Mononuclear cell (primary cell): ENCODE results near the gene STXBP5. TPM values are rescaled to one million over a fixed set of nuclear protein-coding genes. Genes with fewer than 3 reads are reported as not detected.

ENCODE experiments used
- H3K27me3 ChIP-seq: 2 replicates; pipeline ENCODE4 v1.6.0; 2011; ENCODE audit warnings: low read length, control low read depth; ENCODE audit not compliant: insufficient read depth
- H3K4me1 ChIP-seq: 2 replicates; pipeline ENCODE4 v1.5.1; 2011; ENCODE audit warnings: mild to moderate bottlenecking, low read length, control low read depth; ENCODE audit not compliant: insufficient read depth
- H3K4me3 ChIP-seq: 2 replicates; pipeline ENCODE4 v1.5.1; 2011; ENCODE audit warnings: mild to moderate bottlenecking, low read length, moderate library complexity
- H3K9me3 ChIP-seq: 2 replicates; pipeline ENCODE4 v1.5.1; 2011; ENCODE audit warnings: low read depth, mild to moderate bottlenecking, control low read depth, low read length
- total RNA-seq: library from RNA; depleted of rRNA; stranded (reverse); fragments of >200 nt; gene quantifications from one replicate; pipeline ENCODE4 v1.2.3, GENCODE V29; 2012

Gene STXBP5
- total RNA-seq, result 29.3 TPM

GRCh38 chr6:147204060-147204785 lies at the start of gene STXBP5:
Gene STXBP5, plus strand, starts transcription at chr6:147204417. Its CDS starts 116 bp downstream, at chr6:147204533.
- H3K4me3 ChIP-seq, result peak within 1 kb of the TSS; percentile 52

GRCh38 chr6:147154454-147154853 lies 49.8 kb upstream of the STXBP5 start:
- Histone ChIP-seq H3K4me3 (no peak overlapping the region), H3K27me3 (no peaks in the 10 kb centered on the region), H3K4me1 (peaks cover 4% of the 10 kb centered on the region), H3K9me3 (no peaks in the 10 kb centered on the region)

More at GRCh38 chr6:147204060-147204785, at the start of gene STXBP5:
- H3K27me3 ChIP-seq, result no peaks in the 10 kb centered on the region
- peaks cover 13% of the 10 kb centered on the region for H3K4me1 ChIP-seq
- H3K9me3 ChIP-seq, result no peaks in the 10 kb centered on the region

GRCh38 chr6:147156218-147156617 lies 48.0 kb upstream of the STXBP5 start:
- Histone ChIP-seq H3K4me3 (no peak overlapping the region), H3K4me1 (peaks cover 4% of the 10 kb centered on the region), H3K9me3 (no peaks in the 10 kb centered on the region), H3K27me3 (no peaks in the 10 kb centered on the region)

GRCh38 chr6:147156799-147157382 lies 47.3 kb upstream of the STXBP5 start:
- Histone ChIP-seq H3K9me3 (no peaks in the 10 kb centered on the region), H3K27me3 (no peaks in the 10 kb centered on the region), H3K4me1 (peaks cover 4% of the 10 kb centered on the region), H3K4me3 (no peak overlapping the region)

- H3K4me3 ChIP-seq, result no peak overlapping the region
- no peaks in the 10 kb centered on the region for H3K9me3 ChIP-seq
- no peaks in the 10 kb centered on the region for H3K27me3 ChIP-seq
- peaks cover 4% of the 10 kb centered on the region for H3K4me1 ChIP-seq
Measured at GRCh38 chr6:147157930-147158329, 46.3 kb upstream of the STXBP5 start.

- no peak overlapping the region for H3K4me3 ChIP-seq
- H3K4me1 ChIP-seq, result peaks cover 4% of the 10 kb centered on the region
- no peaks in the 10 kb centered on the region for H3K9me3 ChIP-seq
- H3K27me3 ChIP-seq, result no peaks in the 10 kb centered on the region
Measured at GRCh38 chr6:147158881-147159280, 45.3 kb upstream of the STXBP5 start.

GRCh38 chr6:147159536-147160374 lies 44.5 kb upstream of the STXBP5 start:
- H3K27me3 ChIP-seq, result no peaks in the 10 kb centered on the region
- peaks cover 4% of the 10 kb centered on the region for H3K4me1 ChIP-seq
- H3K9me3 ChIP-seq, result no peaks in the 10 kb centered on the region
- H3K4me3 ChIP-seq, result no peak overlapping the region

GRCh38 chr6:147160593-147160992 lies 43.6 kb upstream of the STXBP5 start:
- no peak overlapping the region for H3K4me3 ChIP-seq
- no peaks in the 10 kb centered on the region for H3K27me3 ChIP-seq
- no peaks in the 10 kb centered on the region for H3K9me3 ChIP-seq
- H3K4me1 ChIP-seq, result peaks cover 4% of the 10 kb centered on the region

GRCh38 chr6:147161253-147161973 lies 42.8 kb upstream of the STXBP5 start:
- Histone ChIP-seq H3K27me3 (no peaks in the 10 kb centered on the region), H3K4me1 (no peaks in the 10 kb centered on the region), H3K4me3 (no peak overlapping the region), H3K9me3 (no peaks in the 10 kb centered on the region)

GRCh38 chr6:147161974-147162495 lies 42.2 kb upstream of the STXBP5 start:
- Histone ChIP-seq H3K9me3 (no peaks in the 10 kb centered on the region), H3K4me3 (no peak overlapping the region), H3K4me1 (no peaks in the 10 kb centered on the region), H3K27me3 (no peaks in the 10 kb centered on the region)

GRCh38 chr6:147164761-147165160 lies 39.5 kb upstream of the STXBP5 start:
- H3K4me3 ChIP-seq, result no peak overlapping the region
- H3K9me3 ChIP-seq, result no peaks in the 10 kb centered on the region
- no peaks in the 10 kb centered on the region for H3K27me3 ChIP-seq
- H3K4me1 ChIP-seq, result no peaks in the 10 kb centered on the region

GRCh38 chr6:147166360-147166944 lies 37.8 kb upstream of the STXBP5 start:
- H3K4me3 ChIP-seq, result no peak overlapping the region
- no peaks in the 10 kb centered on the region for H3K27me3 ChIP-seq
- H3K9me3 ChIP-seq, result no peaks in the 10 kb centered on the region

GRCh38 chr6:147166992-147167391 lies 37.2 kb upstream of the STXBP5 start:
- no peaks in the 10 kb centered on the region for H3K4me1 ChIP-seq

More at GRCh38 chr6:147166360-147166944, 37.8 kb upstream of the STXBP5 start:
- no peaks in the 10 kb centered on the region for H3K4me1 ChIP-seq

More at GRCh38 chr6:147166992-147167391, 37.2 kb upstream of the STXBP5 start:
- Histone ChIP-seq H3K27me3 (no peaks in the 10 kb centered on the region), H3K4me3 (no peak overlapping the region), H3K9me3 (no peaks in the 10 kb centered on the region)
